Calu3 (cell line): ENCODE data around the gene TDRD3. TPM values are rescaled to one million over a fixed set of nuclear protein-coding genes. Genes with fewer than 3 reads are reported as not detected.

Experiments used
- BruUV-seq: library from RNA; stranded (reverse); fragments of 400-500 nt; replicated peaks from 2 replicates; lab custom pipeline; 2021; lab: Mats Ljungman, UMichigan
- CTCF ChIA-PET: fragments of 300-600 bp; sonication (Branson Sonifier 250); formaldehyde crosslinking; loops from one replicate; lab custom pipeline; 2022; ENCODE audit warnings: antibody characterized with exemption; lab: Charles Lee
- DNase-seq: peaks from one replicate; pipeline ENCODE4 v3.0.0; 2022
- H3K27ac Mint-ChIP-seq: one replicate; pipeline ENCODE4 v1.8.0; 2022; ENCODE audit warnings: mixed read lengths; ENCODE audit not compliant: unreplicated experiment
- H3K27me3 Mint-ChIP-seq: one replicate; pipeline ENCODE4 v1.8.0; 2022; ENCODE audit warnings: mixed read lengths; ENCODE audit not compliant: unreplicated experiment
- H3K36me3 Mint-ChIP-seq: one replicate; pipeline ENCODE4 v1.8.0; 2022; ENCODE audit warnings: mild to moderate bottlenecking, moderate library complexity, mixed read lengths; ENCODE audit not compliant: insufficient read depth, unreplicated experiment
- H3K4me1 Mint-ChIP-seq: one replicate; pipeline ENCODE4 v1.8.0; 2022; ENCODE audit warnings: mild to moderate bottlenecking, low read depth, mixed read lengths; ENCODE audit not compliant: unreplicated experiment
- H3K4me3 Mint-ChIP-seq: one replicate; pipeline ENCODE4 v1.8.0; 2022; ENCODE audit warnings: mild to moderate bottlenecking, low read depth, moderate library complexity, mixed read lengths; ENCODE audit not compliant: unreplicated experiment
- H3K9me3 Mint-ChIP-seq: one replicate; pipeline ENCODE4 v1.8.0; 2022; ENCODE audit warnings: low read depth, mixed read lengths; ENCODE audit not compliant: unreplicated experiment
- intact Hi-C: fragments of 100-400 bp; cut with micrococcal nuclease; formaldehyde crosslinking; loops from one replicate; pipeline ENCODE4 v1.10.0; 2022; ENCODE audit not compliant: unreplicated experiment
- total RNA-seq: library from RNA; stranded (reverse); gene quantifications from 2 replicates; pipeline ENCODE4 v1.2.3, GENCODE V29; 2022
- TF ChIP-seq, protein P1 (sequence below): fragments of 200-600 bp; IDR thresholded peaks from one replicate; pipeline ENCODE4 v1.8.0; 2022; ENCODE audit warnings: antibody characterized with exemption; ENCODE audit not compliant: unreplicated experiment

Gene TDRD3
- total RNA-seq, 1 experiment from 2014 or later, result 5.6 TPM

DNA sequence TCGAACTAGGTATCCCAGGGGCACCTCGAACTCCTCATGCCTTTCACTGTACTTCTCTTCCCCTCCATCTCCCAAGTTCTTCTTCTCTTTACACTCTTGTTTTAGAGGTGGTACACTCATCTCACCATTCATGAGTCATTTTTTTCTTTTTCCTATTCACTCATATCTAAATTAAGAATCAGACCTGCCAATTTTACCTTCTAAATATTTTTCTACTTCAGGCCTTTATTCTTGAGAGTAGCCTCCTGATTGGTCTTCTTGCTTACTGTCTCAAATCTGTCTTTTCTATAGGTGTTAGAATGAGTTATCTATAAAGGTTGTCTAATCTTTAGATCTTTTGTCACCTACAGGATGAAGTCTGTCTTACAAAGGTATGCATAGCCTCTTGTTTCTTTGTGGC, 20.7 kb downstream of the TDRD3 start:
- Mint-ChIP-seq H3K9me3 (no peaks in the 10 kb centered on the region), H3K27ac (no peak overlapping the region), H3K27me3 (no peaks in the 10 kb centered on the region), H3K4me3 (no peak overlapping the region), H3K36me3 (no peaks in the 10 kb centered on the region), H3K4me1 (no peaks in the 10 kb centered on the region)
- DNase-seq, result no peak
- intact Hi-C loops, result no loop called here
- CTCF ChIA-PET, result no interaction called here
- TF ChIP-seq, protein P1, sequence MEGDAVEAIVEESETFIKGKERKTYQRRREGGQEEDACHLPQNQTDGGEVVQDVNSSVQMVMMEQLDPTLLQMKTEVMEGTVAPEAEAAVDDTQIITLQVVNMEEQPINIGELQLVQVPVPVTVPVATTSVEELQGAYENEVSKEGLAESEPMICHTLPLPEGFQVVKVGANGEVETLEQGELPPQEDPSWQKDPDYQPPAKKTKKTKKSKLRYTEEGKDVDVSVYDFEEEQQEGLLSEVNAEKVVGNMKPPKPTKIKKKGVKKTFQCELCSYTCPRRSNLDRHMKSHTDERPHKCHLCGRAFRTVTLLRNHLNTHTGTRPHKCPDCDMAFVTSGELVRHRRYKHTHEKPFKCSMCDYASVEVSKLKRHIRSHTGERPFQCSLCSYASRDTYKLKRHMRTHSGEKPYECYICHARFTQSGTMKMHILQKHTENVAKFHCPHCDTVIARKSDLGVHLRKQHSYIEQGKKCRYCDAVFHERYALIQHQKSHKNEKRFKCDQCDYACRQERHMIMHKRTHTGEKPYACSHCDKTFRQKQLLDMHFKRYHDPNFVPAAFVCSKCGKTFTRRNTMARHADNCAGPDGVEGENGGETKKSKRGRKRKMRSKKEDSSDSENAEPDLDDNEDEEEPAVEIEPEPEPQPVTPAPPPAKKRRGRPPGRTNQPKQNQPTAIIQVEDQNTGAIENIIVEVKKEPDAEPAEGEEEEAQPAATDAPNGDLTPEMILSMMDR, result no peak
- BruUV-seq, result no TSS peak

DNA sequence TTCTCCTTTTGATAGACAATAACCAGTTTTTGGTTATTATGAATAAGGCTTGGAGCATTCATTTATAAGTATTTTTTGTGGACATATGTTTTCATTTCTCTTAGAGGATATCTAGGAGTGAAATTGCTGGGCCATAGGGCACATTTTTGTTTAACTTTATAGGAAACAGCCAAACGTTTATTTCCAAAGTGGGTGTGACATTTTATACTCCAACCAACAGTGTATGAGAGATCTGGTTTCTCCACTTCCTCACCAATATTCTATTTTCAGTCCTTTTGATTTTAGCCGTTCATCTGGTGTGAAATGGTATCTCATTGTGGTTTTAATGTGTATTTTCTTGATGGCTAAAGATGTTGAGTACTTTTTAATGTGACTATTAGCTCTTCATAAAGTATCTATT, 21.9 kb downstream of the TDRD3 start:
- DNase-seq, result no peak
- no peak overlapping the region for H3K27ac Mint-ChIP-seq
- no peaks in the 10 kb centered on the region for H3K4me1 Mint-ChIP-seq
- TF ChIP-seq, protein P1, result no peak
- no peaks in the 10 kb centered on the region for H3K36me3 Mint-ChIP-seq
- no peaks in the 10 kb centered on the region for H3K9me3 Mint-ChIP-seq
- H3K4me3 Mint-ChIP-seq, result no peak overlapping the region
- CTCF ChIA-PET, result no interaction called here
- BruUV-seq, result no TSS peak
- intact Hi-C loops, result no loop called here
- H3K27me3 Mint-ChIP-seq, result no peaks in the 10 kb centered on the region

DNA sequence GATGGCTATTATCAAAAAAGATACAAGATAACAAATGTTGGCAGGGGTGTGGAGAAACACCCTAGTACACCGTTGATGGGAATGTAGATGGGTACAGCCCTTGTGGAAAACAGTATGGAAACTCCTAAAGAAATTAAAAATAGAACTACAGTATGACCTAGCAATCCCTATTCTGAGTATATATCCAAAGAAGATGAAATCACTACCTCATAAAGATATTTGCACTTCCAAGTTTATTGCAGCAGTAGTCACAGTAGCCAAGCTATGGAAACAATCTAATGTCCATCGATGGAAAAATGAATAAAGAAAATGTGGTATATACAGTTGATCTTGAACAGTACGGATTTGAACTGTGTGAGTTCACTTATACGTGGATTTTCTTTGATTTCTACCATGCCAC, 28.3 kb downstream of the TDRD3 start:
- intact Hi-C loops, result no loop called here
- H3K27me3 Mint-ChIP-seq, result no peaks in the 10 kb centered on the region
- CTCF ChIA-PET, result no interaction called here
- TF ChIP-seq, protein P1, result no peak
- no peaks in the 10 kb centered on the region for H3K4me1 Mint-ChIP-seq
- H3K9me3 Mint-ChIP-seq, result no peaks in the 10 kb centered on the region
- no peak overlapping the region for H3K4me3 Mint-ChIP-seq
- no peaks in the 10 kb centered on the region for H3K36me3 Mint-ChIP-seq
- no TSS peak for BruUV-seq
- no peak for DNase-seq
- no peak overlapping the region for H3K27ac Mint-ChIP-seq

DNA sequence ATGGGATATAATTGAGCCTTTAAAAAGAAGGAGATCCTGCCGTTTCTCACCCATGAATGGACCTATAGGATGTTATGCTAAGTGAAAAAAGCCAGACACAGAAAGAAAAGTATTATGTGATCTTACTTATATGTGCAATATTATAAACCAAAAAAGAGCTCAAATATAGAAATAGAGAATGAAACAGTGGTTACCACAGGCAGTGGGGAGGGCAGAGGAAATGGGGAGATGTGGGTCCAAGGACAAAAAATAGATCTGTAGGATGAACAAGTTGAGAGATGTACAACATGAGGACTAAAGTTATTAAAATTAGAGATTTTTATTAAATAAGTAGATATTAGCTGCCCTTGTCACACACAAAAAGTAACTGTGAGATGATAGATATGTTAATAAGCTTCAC, 29.1 kb downstream of the TDRD3 start:
- CTCF ChIA-PET, result no interaction called here
- Mint-ChIP-seq H3K27me3 (no peaks in the 10 kb centered on the region), H3K36me3 (no peaks in the 10 kb centered on the region), H3K4me1 (no peaks in the 10 kb centered on the region), H3K4me3 (no peak overlapping the region), H3K9me3 (no peaks in the 10 kb centered on the region), H3K27ac (no peak overlapping the region)
- TF ChIP-seq, protein P1, result no peak
- DNase-seq, result no peak
- BruUV-seq, result no TSS peak
- intact Hi-C loops, result no loop called here
